GM19395 (cell line): Measurements from ENCODE around the gene S100A11.

Experiments used
- ATAC-seq: cut with Tn5 transposase; IDR thresholded peaks from one replicate; pipeline ENCODE4 v1.9.1; 2021; ENCODE audit warnings: mild to moderate bottlenecking, moderate library complexity; ENCODE audit not compliant: unreplicated experiment

The S100A11 gene

DNA sequence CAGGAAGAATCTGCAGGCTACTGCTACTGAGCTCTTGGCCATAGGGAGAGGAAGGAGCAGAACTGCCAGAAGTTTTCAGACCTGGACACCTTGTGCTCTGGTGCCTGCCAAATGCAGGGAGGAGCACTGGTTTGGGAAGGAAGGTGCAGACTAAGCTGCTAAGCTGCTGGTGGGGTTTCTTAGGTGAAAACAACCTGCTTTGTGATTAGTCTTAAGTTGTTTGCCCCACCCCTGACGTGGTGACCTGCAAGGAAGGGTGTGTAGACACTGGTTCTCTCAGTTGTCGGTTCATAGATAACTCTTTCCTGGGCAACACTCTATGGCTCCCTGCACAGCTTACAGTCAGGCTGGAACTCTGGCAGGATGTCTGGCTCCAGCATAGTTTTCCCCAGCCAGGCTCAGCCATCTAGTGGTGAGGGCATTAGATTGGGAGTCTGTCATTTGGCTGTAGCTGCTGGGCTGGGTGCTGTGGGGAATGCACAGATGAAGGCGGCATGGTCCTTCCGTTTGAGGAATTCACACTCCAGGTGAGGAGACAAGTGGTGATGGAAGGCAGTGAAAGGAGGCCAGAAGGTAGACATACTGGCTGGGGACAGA is 32.9 kb downstream of the S100A11 start:
- ATAC-seq: no peak

DNA sequence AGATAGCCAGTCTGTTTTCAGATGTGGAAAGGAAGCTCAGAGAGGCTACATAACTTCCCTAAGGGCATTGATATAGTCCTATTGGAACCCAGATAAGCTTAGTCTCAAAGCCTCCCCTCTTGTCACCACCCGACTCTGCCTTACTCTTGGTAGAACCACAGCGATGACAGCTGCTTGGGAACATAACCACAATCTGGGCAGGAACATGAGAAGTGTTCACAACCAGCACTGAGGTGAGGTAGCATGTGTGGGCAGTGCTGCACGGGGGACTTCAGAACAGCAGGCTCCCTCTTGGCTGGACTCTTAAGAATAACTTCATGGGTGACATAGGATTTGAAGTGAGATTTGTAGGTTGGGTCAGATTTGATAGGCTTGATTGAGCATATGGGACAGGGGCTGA is 33.8 kb downstream of the S100A11 start:
- ATAC-seq: no peak

DNA sequence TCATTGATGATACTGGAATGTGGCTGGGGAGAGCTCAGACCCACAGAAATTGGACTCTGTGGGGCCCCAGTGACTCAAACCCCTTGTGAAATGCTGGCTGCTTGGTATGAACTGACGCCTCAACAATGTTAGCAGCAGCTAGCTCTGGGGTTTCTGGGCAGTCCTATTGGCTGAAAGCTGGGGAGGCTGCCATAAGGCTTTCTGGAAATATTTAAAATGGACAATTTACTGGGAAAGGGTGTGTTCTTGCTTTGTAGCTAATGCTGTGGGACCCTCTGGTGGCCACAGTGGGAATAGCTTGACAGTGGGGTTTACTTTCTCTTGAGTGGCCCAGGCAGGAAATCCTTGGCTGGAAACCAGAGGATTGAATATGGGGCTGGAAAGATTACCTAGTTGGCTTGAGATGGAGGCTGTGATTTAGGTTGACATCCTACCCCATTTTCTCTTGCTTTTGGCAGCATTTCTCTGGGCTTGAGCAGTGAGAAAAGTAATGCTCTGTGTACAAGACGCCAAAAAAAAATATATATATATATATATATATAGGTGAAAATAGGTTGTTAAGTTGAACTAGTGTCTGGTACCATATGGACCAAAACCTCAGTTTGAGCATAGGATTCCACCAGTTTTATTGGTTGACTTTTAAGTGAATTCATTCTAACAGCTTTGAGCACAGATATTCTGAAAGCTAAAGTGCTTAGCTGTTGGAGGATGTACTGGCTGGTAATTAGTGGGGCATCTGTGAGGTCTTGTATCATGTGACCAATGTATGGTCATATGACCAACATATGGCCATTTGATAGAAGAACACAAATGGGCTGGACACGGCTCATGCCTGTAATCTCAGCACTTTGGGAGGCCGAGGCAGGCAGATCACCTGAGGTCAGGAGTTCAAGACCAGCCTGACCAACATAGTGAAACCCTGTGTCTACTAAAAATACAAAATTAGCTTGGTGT is 34.9 kb downstream of the S100A11 start:
- ATAC-seq: no peak

DNA sequence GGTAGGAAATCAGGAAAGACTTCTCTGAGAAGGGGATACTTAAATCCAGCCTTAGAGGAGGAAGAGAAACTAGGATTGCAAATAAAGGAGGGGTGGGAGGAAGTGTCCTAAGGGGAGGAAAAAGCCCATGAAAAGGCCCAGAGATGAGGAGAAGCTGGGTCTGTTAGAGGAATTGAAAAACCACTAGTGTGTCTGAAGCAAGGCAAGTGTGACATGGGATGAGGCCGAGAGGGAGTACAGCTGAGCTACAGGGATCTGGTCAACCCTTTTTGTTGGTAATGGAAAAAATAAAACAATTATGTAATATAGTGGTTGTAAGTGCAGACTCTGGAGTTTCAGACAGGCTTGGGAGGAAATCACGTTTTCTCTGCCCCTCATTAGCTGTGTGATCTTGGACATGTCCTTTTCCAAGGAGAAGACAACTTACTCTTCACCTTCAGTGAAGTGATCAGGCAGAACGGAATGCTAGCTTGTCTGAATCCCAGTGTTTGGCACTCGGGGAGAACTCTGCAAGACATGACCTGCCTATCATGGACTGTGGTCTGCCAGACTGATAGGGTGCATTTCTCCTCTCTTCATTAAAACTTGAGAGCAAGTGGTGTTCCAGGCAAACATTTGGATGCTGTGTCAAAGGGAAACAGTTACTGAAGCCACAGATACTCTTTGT is 35.7 kb downstream of the S100A11 start:
- ATAC-seq: no peak

DNA sequence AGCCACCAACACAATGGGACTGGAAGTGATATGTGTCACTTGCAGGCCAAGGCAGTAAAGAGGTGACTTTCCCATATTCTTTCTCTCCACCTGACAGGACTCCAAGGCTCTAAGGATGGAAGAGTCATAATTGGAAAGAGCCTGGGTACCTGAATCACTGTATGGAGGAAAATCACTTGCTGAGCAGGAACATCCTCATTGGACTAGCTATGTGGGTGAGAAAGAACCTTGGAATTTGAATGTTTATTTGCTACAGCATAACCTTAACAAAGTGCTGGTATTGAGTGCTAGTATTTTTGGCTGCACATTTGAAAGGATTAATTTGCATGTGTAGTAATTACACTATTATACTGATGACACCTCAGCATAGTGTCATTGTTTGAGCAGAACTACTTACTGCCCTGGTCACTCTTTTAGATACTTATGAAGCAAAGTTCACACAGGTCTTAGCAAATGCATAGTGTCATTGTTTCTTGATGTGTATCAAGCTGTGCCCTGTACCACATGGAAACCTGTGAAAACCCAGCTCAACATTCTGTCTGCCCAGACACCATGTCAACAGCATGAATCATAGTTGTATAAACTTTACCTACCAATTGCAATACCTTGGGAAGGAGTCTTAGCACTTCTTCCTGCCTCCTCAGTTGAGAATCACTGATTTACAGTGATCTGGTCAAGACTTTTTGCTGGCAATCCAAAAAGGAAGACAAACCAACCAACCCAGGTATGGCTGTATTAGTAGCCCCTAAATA is 38.0 kb downstream of the S100A11 start:
- no peak for ATAC-seq

DNA sequence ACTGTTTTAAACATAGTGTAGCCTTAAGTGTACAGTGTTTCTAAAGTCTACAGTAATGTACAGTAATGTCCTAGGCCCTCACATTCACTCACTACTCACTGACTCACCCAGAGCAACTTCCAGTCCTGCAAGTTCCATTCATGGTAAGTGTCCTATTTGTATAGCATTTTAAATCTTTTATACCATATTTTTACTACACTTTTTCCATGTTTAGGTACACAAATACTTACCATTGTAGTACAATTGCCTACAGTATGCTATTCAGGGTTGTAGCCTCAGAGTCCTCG is 39.6 kb downstream of the S100A11 start:
- no peak for ATAC-seq

DNA sequence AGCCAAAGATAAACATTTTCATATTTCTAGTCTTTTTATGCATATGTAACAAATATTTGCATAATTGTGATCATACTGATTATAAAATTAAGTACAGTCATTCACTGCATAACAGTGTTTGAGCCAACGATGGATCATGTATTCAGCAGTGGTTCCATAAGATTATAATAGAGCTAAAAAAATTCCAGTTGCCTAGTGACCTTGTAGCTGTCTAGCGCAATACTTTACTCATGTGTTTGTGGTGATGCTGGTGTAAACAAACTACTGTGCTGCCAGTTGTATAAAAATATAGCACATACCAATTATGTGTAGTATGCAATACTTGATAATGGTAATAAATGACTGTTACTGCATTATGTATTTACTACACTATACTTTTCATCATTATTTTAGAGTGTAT is 41.0 kb downstream of the S100A11 start:
- no peak for ATAC-seq

DNA sequence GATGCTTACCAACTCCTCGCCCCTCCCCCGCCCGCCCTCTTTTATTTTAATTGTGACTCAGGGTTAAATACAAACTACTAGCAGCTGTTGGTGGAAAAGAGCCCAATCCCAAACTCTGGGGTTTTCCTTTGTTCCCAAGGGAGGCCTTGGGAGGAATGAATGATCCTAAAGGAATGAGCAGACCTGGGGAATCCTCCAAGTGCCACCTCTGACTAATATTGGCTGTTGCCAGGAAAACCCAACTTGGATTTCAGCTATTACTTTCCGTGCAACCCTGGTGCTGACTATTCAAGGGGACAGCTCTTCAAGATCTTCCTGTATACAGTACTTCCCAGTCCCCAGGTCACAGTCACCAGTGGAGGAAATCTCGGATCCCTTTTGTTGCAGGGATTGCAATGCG is 41.8 kb downstream of the S100A11 start:
- ATAC-seq: no peak

DNA sequence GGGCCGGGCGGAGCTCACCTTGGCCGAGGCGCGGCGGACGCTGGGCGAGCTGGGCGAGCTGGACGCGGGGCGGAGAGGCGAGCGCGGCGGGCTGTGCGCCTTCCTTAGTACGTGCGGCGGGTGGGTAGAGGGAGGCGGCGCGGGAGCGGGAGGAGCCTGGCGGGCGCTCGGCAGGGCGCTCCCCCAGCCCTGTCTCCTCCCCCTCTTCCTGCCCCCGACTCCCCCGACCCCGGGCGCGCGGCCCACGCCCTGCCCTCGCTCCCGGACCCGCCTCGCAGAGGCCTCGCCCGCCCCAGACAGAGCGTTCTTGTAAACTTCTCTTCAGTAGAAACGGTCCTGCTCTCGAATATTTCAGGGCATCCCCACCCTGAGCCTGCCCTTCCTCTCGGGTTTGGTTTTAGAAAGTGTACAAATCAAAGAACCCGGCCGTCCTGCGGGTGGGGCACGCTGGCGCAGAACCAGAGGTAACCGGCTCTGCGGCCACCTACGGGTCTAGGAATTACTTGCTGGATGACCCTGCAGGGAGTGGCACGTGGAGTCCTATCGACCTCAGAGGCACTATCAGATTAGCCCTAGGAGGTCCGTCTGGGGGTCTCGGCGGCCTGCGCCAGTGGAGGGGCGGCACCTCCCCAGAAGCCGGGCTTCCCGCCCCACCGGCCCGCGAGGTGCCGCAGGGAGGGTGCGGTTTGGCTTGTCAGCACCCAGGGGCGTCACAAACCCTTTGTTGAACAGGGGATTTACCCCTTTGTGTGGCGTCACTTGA is 42.9 kb downstream of the S100A11 start, which contains the start of gene S100A10:
Gene S100A10 (minus strand): TSS at position 126 of the 763 bp plus-strand sequence. CDS start 7,629 bp downstream, outside the sequence.
- ATAC-seq: no peak

DNA sequence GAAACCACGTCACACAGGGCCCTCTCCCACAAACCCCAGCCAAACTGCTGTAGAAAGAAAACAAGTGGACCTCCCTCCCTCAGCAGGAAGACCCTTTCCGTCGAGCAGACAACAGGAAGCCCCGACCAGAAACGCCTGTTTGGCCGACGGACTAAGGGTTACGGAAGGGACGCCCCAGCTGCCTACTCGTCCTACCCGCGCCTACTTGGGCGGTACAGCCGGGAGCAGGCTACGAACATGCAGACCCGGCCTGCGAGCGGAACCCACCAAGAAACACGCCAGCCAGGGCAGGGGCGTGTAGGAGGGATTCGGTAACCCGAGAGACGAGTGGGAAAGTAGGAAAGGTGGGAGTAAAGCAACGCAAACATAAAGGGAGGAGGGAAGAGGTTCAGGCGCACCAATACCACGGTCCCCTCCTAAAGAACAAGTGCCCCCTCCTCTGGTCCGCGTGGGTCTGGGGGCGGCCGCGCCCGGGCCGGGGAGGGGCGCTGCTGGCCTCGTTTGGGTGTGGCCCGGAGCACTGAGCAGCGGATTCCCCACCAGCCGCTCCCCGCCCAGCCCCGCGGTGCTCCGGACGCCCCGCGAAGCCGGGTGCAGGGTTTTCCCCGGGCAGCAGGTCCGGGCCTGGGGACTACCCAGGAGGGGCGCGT is 43.6 kb downstream of the S100A11 start:
- no peak for ATAC-seq

DNA sequence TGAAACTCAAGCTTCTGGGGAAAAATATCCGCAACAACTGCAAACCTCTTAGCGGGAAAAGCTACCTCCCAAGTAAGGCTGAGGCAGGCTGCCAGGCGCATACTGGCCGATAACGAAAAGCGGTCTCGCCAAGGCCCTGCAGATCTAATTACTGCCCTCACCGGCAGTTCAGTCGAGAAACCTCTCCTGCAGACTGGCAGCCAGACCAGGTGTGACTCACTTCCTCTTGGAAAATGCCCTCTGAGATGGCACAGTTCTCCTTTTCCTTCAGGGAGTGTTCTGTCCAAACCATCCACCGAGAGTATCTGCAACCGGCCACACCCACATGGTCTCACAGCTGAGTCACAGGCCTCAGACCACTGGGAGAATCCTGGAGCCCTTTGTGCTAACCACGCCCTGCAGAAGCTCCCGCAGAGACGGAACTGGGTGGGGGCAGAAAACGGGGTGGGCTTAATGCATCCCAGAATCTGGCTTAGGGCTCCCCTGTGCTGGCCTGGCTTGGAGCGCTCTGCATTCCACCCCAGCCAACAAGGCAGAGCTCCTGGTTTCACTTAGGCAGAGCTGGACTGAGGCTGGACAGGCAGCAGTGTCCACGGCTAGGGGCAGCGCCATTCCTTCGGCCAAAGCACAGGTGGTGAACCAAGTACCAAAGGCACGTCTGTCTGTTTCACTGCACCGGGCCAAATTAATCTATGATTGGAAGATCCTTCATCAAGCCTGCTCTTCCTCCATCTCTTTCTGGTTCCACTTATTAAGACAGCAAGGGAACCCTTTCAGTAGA is 44.3 kb downstream of the S100A11 start:
- no peak for ATAC-seq

DNA sequence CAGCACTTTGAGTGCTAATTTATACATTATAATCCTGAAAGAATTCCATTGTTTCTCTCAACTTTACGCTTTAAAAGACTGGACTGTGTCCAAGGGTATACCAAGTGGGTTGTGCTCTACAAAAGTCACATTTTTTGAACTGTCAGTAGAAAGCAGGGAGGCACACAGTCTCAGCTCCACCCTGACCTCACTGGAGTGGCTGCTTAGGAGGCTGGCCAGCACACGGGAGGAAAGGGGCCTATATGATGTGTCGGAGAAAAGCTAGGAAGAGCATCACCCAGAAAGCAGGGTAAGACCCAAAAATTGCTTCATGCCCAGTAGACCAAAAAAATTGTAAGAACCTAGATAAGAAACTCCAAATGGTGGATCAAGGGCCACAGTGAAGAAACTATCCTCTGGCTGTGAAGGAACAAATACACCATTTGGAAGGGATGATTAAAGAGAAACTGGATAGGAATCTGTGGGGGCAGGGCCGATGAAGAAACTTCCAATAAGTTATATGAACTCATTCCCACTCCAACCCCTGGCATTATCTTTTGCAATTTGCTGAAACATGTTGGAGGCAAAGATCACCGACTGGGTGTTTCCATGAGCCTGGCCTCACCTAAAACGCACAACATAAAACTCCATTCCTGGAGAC is 45.0 kb downstream of the S100A11 start:
- ATAC-seq: no peak

DNA sequence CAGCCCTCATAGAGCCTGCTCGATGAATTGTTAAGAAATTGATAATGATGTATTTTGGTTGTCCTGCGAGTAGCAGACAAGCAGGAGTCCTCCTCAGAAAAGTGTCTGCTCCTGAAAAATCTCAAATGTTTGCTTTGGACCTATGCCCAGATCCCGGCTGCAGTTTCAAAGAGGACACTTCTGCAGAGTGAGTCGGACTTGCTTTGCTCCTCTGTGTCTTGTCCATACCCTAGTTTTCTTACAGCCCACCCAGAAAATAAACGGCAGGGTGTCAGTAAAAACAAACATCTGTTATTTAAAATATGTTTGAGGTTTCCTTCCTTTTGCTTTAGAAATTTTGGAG is 46.0 kb downstream of the S100A11 start:
- ATAC-seq: no peak

DNA sequence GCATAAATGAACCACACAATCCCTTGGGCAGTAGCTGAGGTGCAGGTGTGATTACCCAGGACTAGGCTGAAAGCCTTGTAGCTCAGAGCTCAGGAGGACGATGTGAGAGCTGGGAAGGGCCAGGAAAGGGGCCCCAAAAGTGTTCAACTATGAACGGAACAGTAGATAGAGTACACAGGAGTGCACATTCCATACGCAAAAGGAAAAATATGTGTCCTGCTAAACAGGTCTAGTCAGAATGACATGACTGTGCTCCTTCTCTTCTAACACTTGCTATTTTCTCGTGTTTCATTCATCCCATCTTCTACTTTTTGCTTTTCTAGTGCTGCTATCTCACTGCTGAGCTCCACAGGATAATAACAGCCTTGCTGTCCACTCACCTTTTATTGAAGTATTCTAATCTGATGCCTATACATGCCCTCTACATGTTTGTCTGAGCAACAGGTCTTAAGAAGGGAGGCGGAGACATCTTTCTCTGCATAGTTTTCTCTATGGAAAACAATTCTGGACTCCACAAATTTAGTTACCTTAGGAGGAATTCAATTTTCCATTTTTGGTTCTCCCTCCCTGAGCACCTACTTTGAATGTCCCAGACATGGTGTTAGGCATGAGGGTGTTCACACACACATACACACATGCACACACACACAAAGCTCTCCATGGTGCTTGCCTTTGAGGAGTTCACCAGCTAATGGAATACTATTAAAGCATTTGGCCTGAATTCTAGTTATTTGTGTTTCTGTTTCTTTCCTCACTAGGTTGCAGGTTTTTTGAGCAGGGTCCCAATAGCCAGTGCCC is 46.5 kb downstream of the S100A11 start:
- ATAC-seq: no peak

DNA sequence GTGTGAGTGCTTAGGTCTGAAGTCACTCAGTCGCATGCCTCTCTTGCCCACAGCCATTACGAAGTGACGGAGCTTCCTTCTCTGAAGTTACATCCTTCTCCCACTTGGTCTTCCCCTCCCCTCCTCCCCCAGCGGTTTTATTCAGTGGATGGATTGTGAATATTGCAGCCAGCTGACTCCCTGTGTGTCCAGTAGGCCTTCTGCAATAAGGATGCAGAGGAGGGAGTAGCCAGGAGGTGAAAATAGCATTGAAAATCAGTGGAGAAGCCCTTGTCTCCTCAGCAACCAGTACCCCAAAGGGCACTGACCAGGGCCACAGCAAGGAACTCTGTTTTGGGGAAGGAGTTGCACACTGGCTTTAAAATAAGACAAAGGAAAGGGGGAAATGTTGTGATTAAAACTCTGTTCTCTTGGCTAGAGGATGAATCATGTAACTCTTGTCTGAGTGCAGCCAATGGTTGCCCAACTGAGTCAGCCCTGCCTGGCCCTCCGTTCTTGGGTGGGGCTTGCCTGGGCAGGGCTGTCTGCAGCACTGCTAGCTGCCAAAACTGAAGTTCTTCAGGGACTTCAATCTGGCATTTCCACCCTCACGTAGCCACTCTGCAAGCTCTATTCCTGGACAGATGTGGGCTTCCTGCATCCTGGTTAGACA is 47.5 kb downstream of the S100A11 start:
- ATAC-seq: no peak

DNA sequence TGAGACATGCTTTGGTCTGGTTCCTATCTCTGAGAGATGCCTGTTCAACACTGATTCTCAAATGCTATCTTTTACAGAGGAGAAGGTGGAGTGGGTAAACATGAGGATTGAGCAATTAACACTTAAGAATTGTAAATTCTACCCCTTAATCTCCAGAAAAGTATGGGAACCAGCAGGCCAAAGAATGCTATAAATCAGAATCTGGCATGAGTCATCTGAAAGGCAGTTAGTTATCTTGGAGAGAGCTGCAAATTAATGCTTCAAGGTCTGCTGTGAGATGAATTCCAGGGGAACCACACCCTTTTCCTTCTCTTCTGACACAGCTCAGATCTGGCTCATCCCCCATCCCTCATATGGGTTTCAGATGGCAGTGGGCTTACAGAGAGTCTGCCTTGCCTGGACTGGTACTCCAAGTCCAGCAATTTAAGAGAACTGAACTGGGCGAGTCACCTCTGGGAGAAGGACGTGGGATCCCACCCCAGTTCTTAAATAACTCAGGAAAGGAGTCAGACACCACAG is 48.3 kb downstream of the S100A11 start:
- no peak for ATAC-seq

DNA sequence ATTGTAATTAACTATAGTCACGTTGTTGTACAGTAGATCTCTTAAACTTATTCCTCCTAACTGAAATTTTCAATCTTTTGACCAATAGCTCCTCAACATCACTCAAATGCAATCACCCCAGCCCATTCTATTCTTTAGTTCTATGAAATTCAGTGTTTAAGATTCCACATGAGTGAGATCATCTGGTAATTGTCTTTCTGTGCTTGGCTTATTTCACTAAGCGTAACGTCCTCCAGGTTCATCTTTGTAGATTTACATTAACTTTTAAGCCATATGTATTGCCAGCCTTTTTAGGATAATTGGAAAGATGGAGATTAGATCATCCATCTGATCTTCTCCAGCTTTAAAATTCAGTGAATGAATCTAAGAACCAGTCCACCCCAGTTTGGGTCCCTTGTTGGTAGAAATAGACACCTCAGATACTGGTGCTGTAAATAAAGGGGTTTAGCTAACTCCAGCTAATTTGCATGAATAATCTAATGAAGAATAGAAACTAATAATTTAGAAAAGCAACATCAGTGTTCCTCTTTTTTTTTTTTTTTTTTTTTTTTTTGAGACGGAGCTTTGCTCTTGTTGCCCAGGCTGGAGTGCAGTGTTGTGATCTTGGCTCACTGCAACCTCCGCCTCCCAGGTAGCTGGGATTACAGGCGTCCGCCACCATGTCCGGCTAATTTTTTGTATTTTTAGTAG is 50.2 kb downstream of the S100A11 start:
- ATAC-seq: no peak
